MCF 10A (cell line): Measurements from ENCODE around the gene GSG1L. TPM values are rescaled to one million over a fixed set of nuclear protein-coding genes. Genes with fewer than 3 reads are reported as not detected.

ENCODE experiments used
- BruUV-seq: library from RNA; stranded (reverse); fragments of 400-500 nt; replicated peaks from 2 replicates; lab custom pipeline; 2021; lab: Mats Ljungman, UMichigan
- CTCF ChIA-PET: fragments of 300-600 bp; sonication (Branson Sonifier 250); formaldehyde crosslinking; extraction: SDS; loops from one replicate; lab custom pipeline; 2021; ENCODE audit warnings: antibody characterized with exemption, inconsistent platforms; lab: Yijun Ruan, JAX
- POLR2A ChIA-PET: fragments of 300-600, 350-650 bp; sonication (Branson Sonifier 250); formaldehyde crosslinking; extraction: SDS; loops from one replicate; lab custom pipeline; 2020; ENCODE audit warnings: antibody characterized with exemption, inconsistent platforms; lab: Yijun Ruan, JAX
- DNase-seq: peaks from one replicate; pipeline ENCODE4 v3.0.0-alpha.2; 2018; ENCODE audit not compliant: unreplicated experiment
- H3K27ac Mint-ChIP-seq: one replicate; pipeline ENCODE4 v1.8.0; 2022; ENCODE audit warnings: mild to moderate bottlenecking, low read depth, mixed read lengths; ENCODE audit not compliant: unreplicated experiment
- H3K27me3 Mint-ChIP-seq: one replicate; pipeline ENCODE4 v1.8.0; 2022; ENCODE audit warnings: mixed read lengths; ENCODE audit not compliant: insufficient read depth, unreplicated experiment
- H3K36me3 Mint-ChIP-seq: one replicate; pipeline ENCODE4 v1.8.0; 2022; ENCODE audit warnings: mild to moderate bottlenecking, moderate library complexity, mixed read lengths; ENCODE audit not compliant: insufficient read depth, unreplicated experiment
- H3K4me1 Mint-ChIP-seq: one replicate; pipeline ENCODE4 v1.8.0; 2022; ENCODE audit warnings: mixed read lengths; ENCODE audit not compliant: insufficient read depth, unreplicated experiment
- H3K4me3 Mint-ChIP-seq: one replicate; pipeline ENCODE4 v1.8.0; 2022; ENCODE audit warnings: mild to moderate bottlenecking, moderate library complexity, mixed read lengths; ENCODE audit not compliant: unreplicated experiment
- H3K9me3 Mint-ChIP-seq: one replicate; pipeline ENCODE4 v1.8.0; 2022; ENCODE audit warnings: mixed read lengths; ENCODE audit not compliant: unreplicated experiment
- CTCF ChIP-seq: fragments of 200-600 bp; IDR thresholded peaks from one replicate; pipeline ENCODE4 v1.8.0; 2022; ENCODE audit warnings: antibody characterized with exemption, mild to moderate bottlenecking; ENCODE audit not compliant: unreplicated experiment
- intact Hi-C: fragments of 100-400 bp; cut with micrococcal nuclease; formaldehyde crosslinking; loops from 2 replicates; pipeline ENCODE4 v1.14.1; 2022
- total RNA-seq: library from RNA; stranded (reverse); gene quantifications from 2 replicates; pipeline ENCODE4 v1.2.3, GENCODE V29; 2022

GSG1L gene
- total RNA-seq, 1 experiment from 2014 or later: not detected

GRCh38 chr16:27756206-27756970 is 307.1 kb downstream of the GSG1L start:
- TF ChIP-seq CTCF: no peak
- no peak for DNase-seq
- H3K4me1 Mint-ChIP-seq: no peaks in the 10 kb centered on the region
- H3K36me3 Mint-ChIP-seq: peaks cover 4% of the 10 kb centered on the region
- ChIA-PET POLR2A (no interaction called here), CTCF (no interaction called here)
- no peak overlapping the region for H3K27ac Mint-ChIP-seq
- no peaks in the 10 kb centered on the region for H3K27me3 Mint-ChIP-seq
- BruUV-seq: no TSS peak
- intact Hi-C loops: no loop called here
- H3K9me3 Mint-ChIP-seq: no peaks in the 10 kb centered on the region
- no peak overlapping the region for H3K4me3 Mint-ChIP-seq

- ChIA-PET CTCF (no interaction called here), POLR2A (interaction anchor here (0.6 kb wide), 1 partner anchor 150 kb away, joined by 4 read pairs; no protein-coding TSS in a partner anchor)
- H3K9me3 Mint-ChIP-seq: no peaks in the 10 kb centered on the region
- no TSS peak for BruUV-seq
- no peaks in the 10 kb centered on the region for H3K27me3 Mint-ChIP-seq
- no peak overlapping the region for H3K27ac Mint-ChIP-seq
- H3K36me3 Mint-ChIP-seq: no peaks in the 10 kb centered on the region
- no peak overlapping the region for H3K4me3 Mint-ChIP-seq
- no peak for DNase-seq
- TF ChIP-seq CTCF: no peak
- intact Hi-C loops: no loop called here
- no peaks in the 10 kb centered on the region for H3K4me1 Mint-ChIP-seq
Measured at GRCh38 chr16:27754788-27755690, 308.5 kb downstream of the GSG1L start.

GRCh38 chr16:27753563-27753962 is 310.0 kb downstream of the GSG1L start:
- peaks cover 7% of the 10 kb centered on the region for H3K4me1 Mint-ChIP-seq
- no peaks in the 10 kb centered on the region for H3K9me3 Mint-ChIP-seq
- no TSS peak for BruUV-seq
- ChIA-PET CTCF (no interaction called here), POLR2A (no interaction called here)
- intact Hi-C loops: no loop called here
- peaks cover 10% of the 10 kb centered on the region for H3K36me3 Mint-ChIP-seq
- H3K27ac Mint-ChIP-seq: no peak overlapping the region
- no peak for DNase-seq
- TF ChIP-seq CTCF: no peak
- H3K27me3 Mint-ChIP-seq: no peaks in the 10 kb centered on the region
- H3K4me3 Mint-ChIP-seq: no peak overlapping the region

- no peak for DNase-seq
- Mint-ChIP-seq H3K4me3 (no peak overlapping the region), H3K4me1 (peaks cover 7% of the 10 kb centered on the region), H3K27me3 (no peaks in the 10 kb centered on the region), H3K36me3 (peaks cover 10% of the 10 kb centered on the region), H3K9me3 (no peaks in the 10 kb centered on the region), H3K27ac (no peak overlapping the region)
- POLR2A ChIA-PET: no interaction called here
- TF ChIP-seq CTCF: no peak
- no TSS peak for BruUV-seq
- intact Hi-C loops: no loop called here
- CTCF ChIA-PET: interaction anchor here (0.6 kb wide), 1 partner anchor 316 kb away, joined by 5 read pairs; no protein-coding TSS in a partner anchor
Measured at GRCh38 chr16:27752241-27752640, 311.3 kb downstream of the GSG1L start.
